SKM-1 treated with dmso at 0.1 percent for 144 hours (cell line): ENCODE data around the gene TMEM260.
"Not testable (repeated sequence)": the region's sequence is repeated elsewhere in the genome, so short reads cannot be mapped to it uniquely, and the experiment has no call there.

Experiments
- DNase-seq: peaks from one replicate; lab custom pipeline; 2025; ENCODE audit not compliant: unreplicated experiment; lab: John Stamatoyannopoulos, UW

TMEM260 gene

DNA sequence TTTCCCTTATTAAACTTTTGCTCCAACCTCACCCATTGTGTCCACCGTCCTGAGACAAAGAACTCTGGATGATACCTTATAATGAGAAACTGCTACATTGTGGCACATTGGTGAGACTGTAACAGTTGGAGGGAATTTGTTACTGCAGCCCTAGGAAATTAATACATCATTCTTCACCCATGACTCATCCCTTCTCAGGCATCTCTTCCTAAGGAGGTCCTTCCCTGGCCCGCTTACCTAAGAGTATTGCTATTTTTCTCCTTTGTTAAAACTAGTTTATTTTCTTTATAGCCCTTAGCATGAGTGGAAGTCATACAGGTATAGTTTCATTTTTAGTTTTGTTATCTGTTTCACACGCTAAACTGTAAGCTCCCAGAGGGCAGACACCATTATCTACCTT, 87.1 kb downstream of the TMEM260 start:
- DNase-seq: no peak

DNA sequence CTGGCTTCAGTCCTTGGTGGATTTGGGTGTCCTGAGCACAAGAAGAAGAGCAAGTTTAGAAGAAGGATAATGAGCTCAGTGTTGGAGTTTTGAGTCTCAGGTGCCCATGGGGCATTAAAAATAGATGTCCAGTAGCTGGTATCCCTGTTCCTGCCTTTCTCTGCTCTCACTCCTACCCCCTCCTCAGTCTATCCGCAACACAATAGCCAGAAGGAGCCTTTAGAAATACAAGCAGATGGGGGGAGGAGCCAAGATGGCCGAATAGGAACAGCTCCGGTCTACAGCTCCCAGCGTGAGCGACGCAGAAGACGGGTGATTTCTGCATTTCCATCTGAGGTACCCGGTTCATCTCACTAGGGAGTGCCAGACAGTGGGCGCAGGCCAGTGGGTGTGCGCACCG, 87.7 kb downstream of the TMEM260 start:
- DNase-seq: not testable (repeated sequence)

DNA sequence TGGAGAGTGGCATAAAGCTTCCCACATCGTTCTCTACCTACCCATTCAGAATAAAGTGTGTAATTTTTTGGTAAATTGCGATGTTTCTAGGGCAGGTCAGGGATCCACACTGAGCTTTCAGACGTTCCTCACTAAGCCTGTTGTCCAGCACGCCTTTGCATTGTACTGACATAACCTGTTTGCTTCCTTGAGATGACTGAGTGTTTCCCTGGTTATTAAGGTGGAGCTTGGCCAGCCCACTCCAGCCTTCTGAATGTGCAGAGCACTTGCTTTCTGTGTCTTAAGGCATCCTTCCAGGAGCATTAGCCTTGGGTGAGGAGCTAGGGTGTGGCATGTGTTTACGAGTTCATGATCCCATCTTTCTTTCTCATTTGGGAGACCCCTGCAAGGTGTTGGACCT, 96.4 kb downstream of the TMEM260 start:
- DNase-seq: no peak

DNA sequence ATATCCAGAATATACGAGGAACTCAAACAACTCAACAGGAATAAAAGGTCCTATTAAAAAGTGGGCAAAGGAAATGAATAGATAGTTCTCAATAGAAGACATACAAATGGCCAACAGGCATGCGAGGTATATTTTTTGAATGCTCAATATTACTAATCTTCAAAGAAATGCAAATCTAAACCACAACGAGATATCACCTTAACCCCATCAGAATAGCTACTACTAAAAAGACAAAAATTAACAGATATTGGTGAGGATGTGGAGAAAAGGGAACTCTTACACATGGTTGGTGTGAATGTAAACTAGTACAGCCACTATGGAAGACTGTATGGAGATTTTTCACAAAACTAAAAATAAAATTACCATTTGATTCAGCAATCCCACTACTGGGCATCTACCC, 99.2 kb downstream of the TMEM260 start:
- DNase-seq: no peak

DNA sequence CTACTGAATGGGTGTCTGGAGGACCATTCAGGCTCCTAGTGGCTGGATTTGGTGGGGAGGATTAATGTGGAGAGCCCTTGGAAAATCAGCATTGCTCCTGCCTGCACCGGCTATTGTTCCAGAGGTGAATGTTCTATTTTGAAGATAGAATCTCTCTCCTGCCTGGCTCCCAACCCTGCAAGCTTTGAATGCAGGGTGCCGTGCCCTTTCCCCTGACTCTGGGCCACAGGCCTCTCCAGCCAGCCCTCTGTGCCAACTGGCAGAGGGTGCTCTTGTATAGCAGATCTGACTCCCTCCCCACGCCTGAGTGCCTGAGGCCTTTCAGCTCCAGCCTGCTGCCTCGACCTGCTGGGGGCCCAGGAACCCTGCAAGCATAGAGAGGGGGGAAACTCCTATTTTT, 106.8 kb downstream of the TMEM260 start:
- DNase-seq: no peak

DNA sequence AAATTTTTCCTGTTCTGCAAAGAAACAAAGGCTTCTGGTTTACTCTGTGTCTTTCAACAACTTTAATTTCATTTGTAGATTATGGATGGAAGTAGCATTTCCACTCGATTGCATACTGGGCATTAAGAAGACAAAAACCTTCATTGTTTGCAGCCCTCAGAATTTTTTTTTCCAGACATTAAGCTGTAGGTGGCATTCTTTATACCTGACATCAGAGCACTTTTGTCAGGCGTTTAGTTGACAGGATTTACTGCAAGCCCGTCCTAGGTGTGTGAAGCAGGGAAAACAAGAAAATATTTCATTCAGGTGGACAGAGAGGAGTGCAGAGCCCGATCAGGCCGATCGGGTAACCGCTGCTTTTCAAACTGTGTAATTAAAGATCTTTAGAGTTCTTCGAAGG, 107.5 kb downstream of the TMEM260 start:
- DNase-seq: no peak

DNA sequence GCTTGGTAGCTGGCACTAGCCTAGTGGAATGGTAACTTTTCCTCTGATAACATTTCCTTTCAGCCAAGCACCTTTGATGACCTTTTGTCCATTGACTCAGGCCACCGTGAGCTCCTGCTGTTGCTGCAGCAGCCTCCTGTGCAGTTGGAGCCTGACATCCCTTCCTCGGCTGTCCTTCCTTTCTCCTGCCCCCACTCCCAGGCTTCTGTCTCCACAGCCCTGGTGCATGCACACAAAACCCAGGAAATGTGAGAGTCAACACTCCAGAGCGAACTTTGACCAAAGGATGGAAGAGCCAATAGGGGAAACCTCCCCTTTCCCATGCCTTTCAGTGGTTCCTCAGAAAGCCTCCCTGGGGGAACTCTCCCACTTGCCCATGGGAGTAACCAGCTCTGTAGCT, 115.0 kb downstream of the TMEM260 start:
- no peak for DNase-seq

DNA sequence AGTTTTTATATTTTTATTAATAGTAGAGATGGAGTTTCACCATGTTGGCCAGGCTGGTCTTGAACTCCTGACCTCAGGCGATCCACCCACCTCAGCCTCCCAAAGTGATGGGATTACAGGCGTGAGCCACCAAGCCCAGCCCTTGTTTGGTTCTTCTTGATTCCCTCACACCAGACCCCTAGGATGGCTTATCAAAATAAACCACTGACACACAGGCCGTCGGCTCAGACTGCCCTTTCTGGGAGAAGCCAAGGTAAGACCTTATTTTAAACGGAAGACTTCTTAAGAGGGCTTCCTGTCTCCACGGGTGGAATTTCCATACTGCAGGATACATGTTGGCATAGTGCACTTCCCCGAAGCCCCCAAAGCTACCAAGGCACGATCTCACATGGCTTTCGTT, 115.6 kb downstream of the TMEM260 start:
- not testable (repeated sequence) for DNase-seq
